Measurements from ENCODE around the gene CBR1.
"Not testable (repeated sequence)": the region's sequence is repeated elsewhere in the genome, so short reads cannot be mapped to it uniquely, and the experiment has no call there.

CBR1 gene

DNA sequence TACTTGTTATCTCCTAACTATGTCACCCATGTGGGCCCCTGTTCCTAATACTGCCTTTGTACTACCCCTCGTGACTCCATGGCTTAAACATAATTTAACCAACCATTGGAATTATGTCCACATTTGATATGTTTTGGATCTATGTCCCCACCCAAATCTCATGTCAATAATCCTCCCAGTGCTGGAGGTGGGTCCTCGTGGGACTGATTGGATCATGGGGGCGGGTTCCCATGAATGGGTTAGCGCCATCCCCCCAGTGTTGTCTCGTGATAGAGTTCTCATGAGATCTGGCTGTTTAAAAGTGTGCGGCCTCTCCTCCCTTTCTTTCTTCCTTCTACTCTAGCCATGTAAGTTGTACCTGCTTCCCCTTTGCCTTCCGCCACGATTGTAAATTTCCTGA lies 9.8 kb downstream of the CBR1 start:
- no peak for DNase-seq (ENCODE audit: low read depth)

DNA sequence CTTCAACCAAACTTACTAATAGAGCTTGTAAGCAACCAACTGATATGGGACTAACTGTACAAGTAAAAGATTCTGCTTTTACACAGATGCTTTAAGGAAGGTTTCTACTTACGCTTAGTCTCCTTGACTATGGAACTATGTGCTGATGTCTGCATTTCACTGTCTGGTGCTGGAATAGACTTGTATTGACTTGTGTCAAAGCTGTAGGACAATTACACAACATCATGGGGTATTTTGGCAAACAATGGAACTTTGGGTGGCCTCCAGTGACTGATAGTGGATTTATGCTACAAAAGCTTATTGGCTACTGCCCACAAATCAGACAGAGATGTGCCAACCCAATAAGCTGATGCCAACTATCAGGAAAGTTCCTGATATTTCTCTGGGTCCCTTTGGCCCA lies 10.6 kb downstream of the CBR1 start:
- DNase-seq (ENCODE audit: low read depth) = no peak

DNA sequence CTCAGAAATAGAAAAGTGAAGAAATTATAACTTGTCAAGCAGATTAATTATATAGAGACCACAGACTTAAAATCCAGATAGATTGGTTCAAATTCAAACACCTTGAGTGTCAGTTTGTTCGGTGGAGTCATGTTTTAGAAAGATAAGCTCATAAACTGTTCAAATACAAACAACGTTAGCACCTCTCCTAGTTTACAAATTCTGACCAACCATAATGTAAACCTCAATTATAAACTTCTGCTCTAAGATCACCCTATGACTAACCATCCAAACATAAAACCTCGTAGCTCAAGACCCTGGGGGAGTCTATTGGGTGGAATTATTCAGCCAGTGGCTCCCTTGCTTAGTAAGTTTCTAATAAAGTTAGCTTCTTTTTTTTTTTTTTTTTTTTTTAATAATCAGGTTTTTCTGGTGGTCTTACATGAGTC lies 12.4 kb downstream of the CBR1 start:
- DNase-seq (ENCODE audit: low read depth) = no peak

DNA sequence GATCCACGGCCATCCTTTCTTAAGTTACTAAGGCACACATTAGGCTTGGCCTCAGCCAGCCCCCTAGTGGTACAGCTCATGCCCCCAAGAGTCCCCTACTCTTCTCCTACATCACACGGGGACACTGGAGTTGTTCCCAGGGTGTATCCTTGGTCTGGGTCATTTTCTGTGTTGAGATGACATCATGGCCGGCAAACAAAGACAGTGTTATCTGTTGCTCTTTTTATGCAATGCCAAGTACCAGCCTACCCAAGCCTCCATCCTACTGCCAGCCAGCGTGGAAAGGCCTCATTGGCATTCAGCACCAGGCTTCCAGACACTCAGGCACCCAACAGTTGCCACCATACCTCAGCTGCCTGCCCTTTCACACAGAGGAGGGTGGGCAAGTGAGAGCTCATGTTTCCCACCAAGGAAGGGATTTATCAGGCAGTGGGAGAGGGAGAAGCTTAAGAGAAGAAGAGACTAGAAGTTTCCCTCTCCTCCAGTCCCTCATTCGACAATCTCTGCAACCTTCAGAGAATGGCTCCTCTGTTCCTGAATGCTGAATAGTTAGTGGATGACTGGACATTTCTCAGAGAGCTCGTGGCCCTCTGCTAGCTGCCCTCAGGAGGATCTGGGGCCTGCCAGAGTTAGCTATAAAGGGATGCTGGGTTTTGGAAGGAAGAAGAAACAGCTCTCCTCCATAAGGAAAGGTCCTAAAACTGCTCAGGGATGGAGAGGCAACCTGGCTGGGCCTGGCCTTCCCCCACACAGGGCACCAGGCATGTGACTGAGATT lies 17.7 kb downstream of the CBR1 start:
- DNase-seq (ENCODE audit: low read depth) = no peak

DNA sequence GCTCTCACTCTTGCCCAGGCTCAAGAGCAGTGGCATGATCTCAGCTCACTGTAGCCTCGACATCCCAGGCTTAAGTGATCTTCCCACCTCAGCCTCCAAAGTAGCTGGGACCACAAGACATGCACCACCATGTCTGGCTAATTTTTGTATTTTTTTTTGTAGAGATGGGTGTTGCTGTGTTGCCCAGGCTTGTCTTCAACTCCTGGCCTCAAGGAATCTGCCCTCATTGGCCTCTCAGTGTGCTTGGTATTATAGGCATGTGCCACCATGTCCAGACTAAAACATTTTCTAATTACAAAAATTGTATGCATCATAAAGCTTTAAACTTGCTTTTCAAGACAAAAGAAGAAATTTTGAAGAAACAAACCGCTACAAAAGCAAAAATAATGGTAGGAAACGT lies 20.1 kb downstream of the CBR1 start:
- DNase-seq (ENCODE audit: low read depth) = no peak

DNA sequence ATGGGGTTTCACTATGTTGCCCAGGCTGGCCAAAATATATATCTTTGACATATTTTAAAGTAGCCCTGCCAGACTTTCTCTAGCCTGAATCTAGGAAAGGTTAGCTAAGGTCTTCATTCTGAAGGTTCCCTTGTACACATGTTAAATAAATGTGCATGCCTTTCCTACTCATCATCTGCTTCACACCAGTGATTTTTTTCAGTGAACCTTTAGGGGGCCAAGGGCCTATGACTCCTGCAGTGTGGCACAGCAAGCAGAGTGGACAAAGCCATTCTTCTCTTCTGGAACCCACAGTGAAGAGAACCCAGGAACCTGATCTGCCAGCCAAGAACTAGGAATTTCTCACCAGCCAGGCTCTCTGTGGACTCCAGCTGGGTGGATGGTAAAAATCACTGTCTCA lies 22.9 kb downstream of the CBR1 start:
- DNase-seq (ENCODE audit: low read depth) = no peak

DNA sequence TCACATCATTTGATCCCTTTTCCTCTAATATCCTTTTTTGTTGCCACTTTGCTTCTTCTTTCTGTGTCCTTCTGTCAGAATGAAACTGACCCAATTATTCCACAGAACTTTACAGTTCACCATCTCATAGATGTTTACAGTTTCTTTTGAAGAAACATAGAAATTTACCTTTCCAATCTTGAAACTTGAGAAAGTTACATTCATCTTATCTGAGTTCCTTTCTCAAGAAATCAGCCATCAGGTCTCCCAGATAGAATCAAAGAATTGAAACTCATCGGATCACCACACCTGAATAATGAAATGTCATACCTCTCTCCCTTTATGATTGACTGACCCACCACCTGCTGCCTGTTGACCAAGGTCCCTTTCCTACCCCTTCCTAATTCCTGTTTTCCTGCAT lies 23.7 kb downstream of the CBR1 start:
- DNase-seq (ENCODE audit: low read depth) = no peak

DNA sequence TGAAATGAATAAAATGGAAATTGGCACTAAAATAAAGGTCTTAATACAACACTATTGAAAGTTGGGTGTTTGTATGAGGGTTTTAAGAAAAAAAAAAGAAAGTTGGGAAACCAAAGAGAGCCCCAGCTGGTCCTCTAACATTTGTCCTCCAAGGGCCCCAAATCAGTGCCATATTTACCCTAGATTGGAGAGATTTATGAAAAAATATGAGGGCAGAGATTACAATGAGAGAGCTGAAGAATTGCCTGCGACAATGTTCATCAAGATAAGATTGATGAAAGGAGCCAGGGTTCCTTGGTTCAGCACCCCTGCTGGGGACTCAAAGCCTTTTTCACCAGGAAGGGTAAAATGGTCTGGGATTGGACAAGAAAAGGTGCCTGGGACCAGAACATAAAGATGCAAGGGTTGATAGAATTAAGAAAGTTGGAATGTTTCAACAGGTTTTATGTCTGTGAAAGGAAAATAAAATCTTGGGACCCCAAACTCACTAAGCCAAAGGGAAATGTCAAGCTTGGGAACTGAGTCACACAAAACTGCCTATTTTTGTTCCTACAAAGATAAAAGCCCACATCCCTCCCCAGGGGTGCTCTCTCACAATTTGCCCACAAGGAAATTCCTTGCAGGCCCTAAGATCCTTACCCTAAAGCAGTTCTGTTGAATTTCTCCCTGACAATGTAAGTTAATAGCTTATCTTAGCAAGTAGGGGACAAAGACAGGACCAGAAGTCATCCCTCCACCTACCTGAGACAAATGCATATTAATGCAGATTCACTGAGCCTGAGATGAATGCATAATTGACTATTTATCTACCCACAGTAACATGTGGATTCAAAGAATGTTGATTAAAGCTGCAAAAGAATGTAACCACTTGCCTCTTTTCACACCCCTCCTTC lies 26.8 kb downstream of the CBR1 start:
- DNase-seq (ENCODE audit: low read depth) = no peak

DNA sequence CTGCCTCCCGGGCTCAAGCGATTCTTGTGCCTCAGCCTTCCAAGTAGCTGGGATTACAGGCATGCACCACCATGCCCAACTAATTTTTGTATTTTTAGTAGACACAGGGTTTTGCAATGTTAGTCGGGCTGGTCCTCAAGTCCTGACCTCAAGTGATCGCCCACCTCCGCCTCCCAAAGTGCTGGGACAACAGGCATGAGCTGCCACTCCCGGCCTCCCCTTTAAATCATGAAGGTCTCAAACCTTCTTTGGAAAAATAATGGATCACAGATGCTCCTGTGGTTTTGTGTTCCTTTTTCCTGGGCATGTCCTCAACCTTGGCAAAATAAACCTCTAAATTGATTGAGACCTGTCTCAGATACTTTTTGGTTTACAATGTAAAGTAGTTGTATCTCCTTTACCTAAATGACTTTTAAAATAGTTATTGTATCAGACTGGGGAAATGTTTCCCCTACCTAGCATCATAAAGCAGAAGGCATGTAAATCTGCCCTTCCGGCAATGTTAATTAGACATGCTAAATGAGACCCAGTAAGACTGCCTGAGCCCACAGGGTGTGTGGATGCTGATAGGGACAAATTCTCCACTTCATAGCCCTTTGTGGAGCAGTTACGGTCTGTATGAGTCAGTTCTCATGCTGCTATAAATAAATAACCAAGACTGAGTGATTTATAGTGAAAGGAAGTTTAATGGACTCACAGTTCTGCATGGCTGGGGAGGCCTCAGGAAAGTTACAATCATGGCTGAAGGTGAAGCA lies 27.8 kb downstream of the CBR1 start:
- no peak for DNase-seq (ENCODE audit: low read depth)

DNA sequence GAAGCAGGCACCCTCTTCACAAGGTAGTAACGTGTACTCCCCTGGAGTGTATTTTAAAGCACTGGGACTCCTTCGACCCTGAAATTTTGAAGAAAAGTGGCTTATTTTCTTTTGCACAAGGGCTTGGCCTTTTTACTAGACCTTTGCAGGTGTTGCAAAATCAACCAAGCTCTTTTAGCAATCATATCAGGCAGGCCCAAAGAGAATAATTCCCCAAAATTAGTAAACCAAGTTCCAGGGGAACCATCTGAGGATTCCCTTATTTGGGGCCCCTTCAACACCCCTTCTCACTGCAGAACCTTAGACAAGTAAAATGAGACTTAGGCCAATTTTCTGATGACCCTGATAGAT lies 28.3 kb downstream of the CBR1 start:
- no peak for DNase-seq (ENCODE audit: low read depth)

DNA sequence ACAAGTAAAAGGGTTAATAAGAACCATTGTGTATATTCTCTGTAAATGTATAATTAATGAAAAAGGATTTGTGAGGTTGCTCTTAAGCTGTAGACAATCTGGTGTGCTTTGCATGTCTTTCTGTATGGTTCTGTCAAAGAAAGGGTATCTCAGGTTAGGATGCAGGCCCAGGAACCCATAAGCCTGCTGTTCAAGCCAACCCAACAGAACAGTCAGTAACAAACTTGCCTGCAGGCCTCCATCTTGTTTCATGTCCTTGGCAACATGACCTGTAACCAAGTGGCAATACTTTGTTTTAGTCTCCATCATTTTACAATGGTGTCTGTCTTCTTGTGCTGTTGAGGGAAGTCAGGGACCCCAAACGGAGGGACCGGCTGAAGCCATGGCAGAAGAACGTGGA lies 29.2 kb downstream of the CBR1 start:
- DNase-seq (ENCODE audit: low read depth) = no peak

DNA sequence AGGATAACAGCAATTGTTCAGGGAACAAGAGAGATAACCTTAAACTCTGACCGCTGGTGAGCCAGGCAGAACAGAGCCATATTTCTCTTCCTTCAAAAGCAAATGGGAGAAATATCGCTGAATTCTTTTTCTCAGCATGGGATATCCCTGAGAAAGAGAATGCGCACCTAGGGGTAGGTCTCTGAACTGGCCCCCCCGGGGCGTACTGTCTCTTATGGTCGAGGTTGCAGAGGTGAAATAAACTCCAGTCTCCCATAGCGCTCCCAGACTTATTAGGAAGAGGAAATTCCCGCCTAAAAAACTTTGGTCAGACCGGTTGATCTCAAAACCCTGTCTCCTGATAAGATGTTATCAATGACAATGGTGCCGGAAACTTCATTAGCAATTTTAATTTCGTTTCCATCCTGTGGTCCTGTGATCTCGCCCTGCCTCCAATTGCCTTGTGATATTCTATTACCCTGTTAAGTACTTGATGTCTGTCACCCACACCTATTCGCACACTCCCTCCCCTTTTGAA lies 29.9 kb downstream of the CBR1 start:
- not testable (repeated sequence) for DNase-seq (ENCODE audit: low read depth)

DNA sequence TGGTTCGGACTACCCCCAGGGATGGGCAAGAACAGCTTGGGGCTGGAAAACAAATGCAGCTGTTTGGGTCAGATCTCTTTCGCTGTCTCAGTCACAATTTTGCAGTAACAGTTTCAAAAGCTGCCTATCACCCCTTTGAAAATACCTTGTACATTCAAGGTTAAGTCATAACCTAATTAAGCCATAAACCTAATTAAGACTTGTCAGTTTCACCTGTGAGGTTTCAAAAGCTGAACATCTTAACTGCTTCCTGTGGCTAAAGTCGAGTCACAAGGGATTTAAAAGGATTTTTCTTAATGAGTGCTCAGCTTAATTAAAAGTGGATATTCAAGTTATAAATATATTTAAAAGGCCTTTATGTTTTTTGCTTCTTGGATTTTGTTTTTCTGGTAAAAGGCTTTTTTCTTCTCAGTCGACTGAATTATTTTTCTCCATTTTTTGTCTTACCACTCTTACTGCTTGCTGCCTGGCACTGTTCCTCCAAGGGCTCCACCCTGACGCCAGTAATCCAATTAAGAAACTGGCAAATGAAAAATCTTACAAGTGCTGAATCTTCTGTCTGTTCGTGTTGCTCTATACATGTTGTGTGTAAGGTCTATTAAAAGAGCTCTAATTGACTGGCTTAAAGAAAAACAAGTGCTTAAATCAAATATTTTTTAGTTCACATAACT lies 31.3 kb downstream of the CBR1 start:
- DNase-seq (ENCODE audit: low read depth) = no peak

DNA sequence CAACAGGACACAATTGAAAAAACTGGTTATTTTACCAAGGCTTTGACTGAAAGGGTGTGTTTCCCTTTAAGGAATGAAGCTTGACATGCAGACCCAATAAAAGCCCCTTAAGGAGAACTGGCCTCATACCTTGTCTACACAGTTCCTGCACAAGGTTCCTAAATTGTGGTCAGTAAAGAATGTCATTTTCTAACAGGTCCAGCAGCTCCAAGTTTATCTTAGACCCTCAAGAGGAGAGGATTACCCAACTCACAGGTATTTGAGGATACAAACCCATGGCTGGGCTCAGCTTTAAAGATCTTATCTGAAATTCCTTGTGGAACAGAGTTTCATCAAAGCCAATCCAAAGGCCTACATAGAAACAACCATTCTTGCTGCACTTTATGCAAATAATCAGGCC lies 33.6 kb downstream of the CBR1 start:
- no peak for DNase-seq (ENCODE audit: low read depth)

DNA sequence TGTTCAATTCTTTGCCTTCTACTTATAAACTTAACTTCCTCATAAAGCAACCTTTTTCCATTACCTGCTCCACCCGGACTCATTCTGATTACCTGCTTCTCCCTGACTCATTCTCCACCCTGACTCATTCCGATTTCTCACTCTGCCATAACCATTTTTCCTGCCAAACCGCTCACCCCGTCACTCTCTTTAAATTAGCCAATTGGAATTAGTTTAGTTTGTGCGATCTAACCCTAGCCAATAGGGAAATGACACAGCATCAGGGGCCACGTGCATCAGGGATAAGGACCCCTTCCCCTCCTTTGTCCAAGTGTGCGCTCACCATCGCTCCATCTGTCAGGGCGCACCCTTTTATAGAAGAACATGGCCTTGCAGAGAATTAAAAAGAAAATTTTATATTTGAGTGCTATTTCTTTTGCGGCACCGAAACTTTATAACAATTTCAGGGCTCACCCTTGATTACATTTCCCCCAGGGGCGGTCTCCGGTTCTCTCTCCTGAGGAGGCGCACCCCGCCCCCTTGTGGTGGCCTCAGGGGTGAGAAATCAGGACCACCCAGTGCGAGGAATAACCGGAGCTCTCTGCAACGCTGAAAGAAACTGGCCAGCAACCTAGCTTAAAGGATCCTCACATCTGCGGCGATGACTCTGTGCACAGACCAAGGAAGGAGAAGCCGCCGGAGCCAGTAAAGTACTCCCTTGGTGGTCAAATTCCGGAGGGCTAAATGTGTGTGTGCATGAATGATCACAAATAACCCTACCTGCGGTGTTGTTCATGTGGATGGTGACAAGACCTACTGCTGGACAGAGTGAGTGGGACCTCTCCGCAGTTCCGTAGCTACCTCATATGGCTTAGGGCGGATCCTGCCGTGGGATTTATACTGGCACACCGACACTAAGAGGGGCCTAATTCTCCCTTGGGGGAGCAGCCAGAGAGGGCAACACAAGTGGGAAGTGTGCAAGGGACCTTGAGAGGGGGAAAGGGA lies 34.8 kb downstream of the CBR1 start:
- no peak for DNase-seq (ENCODE audit: low read depth)

DNA sequence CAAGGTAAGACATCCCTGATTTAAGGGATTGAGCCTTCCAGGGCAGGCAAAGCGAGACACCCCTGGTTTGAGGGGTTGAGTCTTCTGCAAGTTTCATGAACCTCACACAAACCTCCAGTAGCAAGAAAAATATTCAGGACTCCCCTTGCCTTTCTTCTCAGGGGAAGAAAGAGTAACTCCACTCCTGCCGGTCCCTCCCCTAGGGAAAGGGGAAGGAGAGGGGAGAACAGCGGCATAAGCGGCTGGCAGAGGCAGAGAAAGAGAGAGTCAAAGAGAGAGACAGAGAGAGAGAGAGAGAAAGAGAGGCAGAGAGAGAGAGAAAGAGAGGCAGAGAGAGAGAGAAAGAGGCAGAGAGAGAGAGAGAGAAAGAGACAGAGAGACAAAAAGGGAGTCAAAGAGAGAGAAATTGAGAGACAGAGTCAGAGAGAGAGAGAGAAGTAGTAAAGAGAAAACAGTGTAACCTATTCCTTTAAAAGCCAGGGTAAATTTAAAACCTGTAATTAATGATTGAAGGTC lies 35.6 kb downstream of the CBR1 start:
- no peak for DNase-seq (ENCODE audit: low read depth)

DNA sequence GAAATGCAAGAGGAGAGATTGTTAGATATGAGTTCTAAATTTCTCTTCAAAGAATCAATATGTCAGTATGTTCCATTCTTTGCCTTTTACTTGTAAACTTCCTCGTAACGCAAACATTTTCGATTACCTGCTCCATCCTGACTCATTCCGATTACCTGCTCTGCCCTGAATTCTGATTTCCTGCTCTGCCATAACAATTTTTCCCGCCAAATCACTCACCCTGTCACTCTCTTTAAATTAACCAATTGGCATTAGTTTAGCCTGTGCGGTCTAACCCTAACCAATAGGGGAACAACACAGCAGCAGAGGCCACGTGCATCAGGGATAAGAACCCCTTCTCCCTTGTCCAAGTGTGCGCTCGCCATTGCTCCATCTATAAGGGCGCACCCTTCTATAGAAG lies 40.0 kb downstream of the CBR1 start:
- no peak for DNase-seq (ENCODE audit: low read depth)

DNA sequence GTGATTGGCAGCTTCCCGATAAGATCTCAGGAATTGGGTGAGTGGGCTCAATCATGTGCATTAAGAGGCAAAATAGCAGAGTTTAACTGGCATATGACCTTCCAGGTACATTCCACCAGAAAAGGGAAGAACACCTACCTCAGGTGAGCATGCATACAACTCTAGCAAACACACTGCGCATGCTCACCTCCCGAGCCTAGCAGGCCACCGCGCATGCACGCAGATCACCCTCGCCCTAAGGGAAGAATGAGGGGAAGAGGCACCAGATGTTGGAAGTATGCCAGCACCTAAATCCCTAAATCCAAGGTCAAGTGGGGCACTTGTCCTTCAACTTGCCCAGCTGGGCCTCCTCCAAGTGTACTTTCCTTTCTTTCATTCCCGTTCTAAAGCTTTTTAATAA lies 41.4 kb downstream of the CBR1 start:
- no peak for DNase-seq (ENCODE audit: low read depth)

DNA sequence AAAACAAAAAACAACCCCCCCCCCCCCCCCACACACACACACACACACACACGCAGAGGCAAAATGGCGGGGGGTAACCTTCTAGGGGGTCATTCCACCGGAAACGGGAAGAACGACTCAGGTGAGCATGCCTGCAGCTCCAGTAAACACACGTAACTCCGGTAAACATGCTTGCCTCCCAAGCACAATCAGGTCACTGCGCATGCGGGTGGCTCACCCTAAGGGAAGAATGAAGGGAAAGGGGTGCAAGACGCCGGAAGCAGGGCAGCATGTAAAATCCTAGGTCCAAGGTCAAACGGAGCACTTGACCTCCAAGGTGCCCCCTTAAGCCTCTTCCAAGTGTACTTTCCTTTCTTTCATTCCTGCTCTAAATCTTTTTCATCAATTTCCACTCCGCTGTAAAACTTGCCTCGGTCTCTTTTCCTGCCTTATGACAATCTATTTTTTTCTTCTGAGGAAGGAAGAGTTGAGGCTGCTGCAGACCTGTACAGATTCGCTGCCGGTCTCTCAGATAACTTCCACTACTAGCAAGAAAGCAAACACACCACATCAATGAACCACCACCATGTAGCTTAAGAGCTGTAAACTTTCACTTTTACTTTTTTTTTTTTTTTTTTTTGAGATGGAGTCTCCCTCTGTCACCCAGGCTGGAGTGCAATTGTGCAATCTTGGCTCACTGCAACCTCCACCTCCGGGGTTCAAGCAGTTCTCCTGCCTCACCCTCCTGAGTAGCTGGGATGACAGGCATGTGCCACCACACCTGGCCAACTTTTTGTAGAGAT lies 44.0 kb downstream of the CBR1 start:
- no peak for DNase-seq (ENCODE audit: low read depth)

Measured in stromal cell of bone marrow (primary cell).